GM12878 (cell line): Measurements from ENCODE around the gene ZFP64. TPM values are rescaled to one million over a fixed set of nuclear protein-coding genes. Genes with fewer than 3 reads are reported as not detected.

ENCODE experiments used
- ATAC-seq: fragments of 200-7000 bp; cut with Tn5 transposase; 3 replicates; pipeline ENCODE4 v1.9.1; 2020; ENCODE audit warnings: mild to moderate bottlenecking, moderate library complexity
- BruUV-seq: library from RNA; stranded (reverse); fragments of 400-500 nt; replicated peaks from 2 replicates; lab custom pipeline; 2021; lab: Mats Ljungman, UMichigan
- CTCF ChIA-PET: fragments of 300-600 bp; sonication (Branson Sonifier 250); formaldehyde crosslinking; extraction: SDS; loops from one replicate; lab custom pipeline; 2021; ENCODE audit warnings: inconsistent platforms; lab: Yijun Ruan, JAX
- POLR2A ChIA-PET: fragments of 350-600 bp; formaldehyde crosslinking; extraction: SDS; loops from one replicate; lab custom pipeline; 2021; ENCODE audit warnings: inconsistent platforms; lab: Charles Lee
- RAD21 ChIA-PET: fragments of 300-600 bp; sonication (Branson Sonifier 250); formaldehyde crosslinking; loops from one replicate; lab custom pipeline; 2023; ENCODE audit warnings: antibody characterized with exemption; ENCODE audit not compliant: unreplicated experiment; lab: Charles Lee
- SMC1A ChIA-PET: fragments of 300-600 bp; sonication (Branson Sonifier 250); formaldehyde crosslinking; loops from one replicate; lab custom pipeline; 2023; ENCODE audit not compliant: unreplicated experiment, uncharacterized antibody; lab: Charles Lee
- DNase-seq: peaks from one replicate; pipeline ENCODE4 v3.0.0-alpha.2; 2011; ENCODE audit warnings: low read depth, low spot score
- FAIRE-seq: peaks from 3 replicates; lab custom pipeline; 2011; peaks lifted over from hg19 to GRCh38; lab: Jason Lieb, UNC
- H2AFZ ChIP-seq: 2 replicates; pipeline ENCODE4 v1.6.0; 2011; ENCODE audit warnings: low read depth, low read length, control low read depth; ENCODE audit not compliant: control insufficient read depth
- H3K27ac ChIP-seq: 2 replicates; pipeline ENCODE4 v1.5.1; 2011; ENCODE audit warnings: control low read depth; ENCODE audit not compliant: control insufficient read depth, insufficient read depth
- H3K27me3 ChIP-seq, 2 experiments: replicated peaks in 1 of 2; 2 replicates each; pipeline versions ENCODE4 v1.6.0 to v1.6.1; 2011; ENCODE audit warnings: low read length in 1 of 2; ENCODE audit not compliant: control insufficient read depth in 2 of 2, insufficient read depth in 2 of 2
- H3K36me3 ChIP-seq, 2 experiments: 2 replicates each; pipeline ENCODE4 v1.5.1; 2011; ENCODE audit warnings: low read length in 1 of 2; ENCODE audit not compliant: control insufficient read depth in 2 of 2, insufficient read depth in 2 of 2
- H3K4me1 ChIP-seq: 2 replicates; pipeline ENCODE4 v1.6.1; 2011; ENCODE audit warnings: mild to moderate bottlenecking, low read length, moderate library complexity, mixed read lengths; ENCODE audit not compliant: control insufficient read depth, insufficient read depth
- H3K4me2 ChIP-seq: 2 replicates; pipeline ENCODE4 v1.6.0; 2011; ENCODE audit warnings: control low read depth; ENCODE audit not compliant: control insufficient read depth, insufficient read depth
- H3K4me3 ChIP-seq: fragments of 200-600 bp; sonication (generic); 2 replicates; pipeline ENCODE4 v1.5.1; 2016
- H3K79me2 ChIP-seq: 2 replicates; pipeline ENCODE4 v1.6.0; 2011; ENCODE audit warnings: low read length; ENCODE audit not compliant: control insufficient read depth, insufficient read depth
- H3K9ac ChIP-seq: 2 replicates; pipeline ENCODE4 v1.8.0; 2011; ENCODE audit warnings: low read length, control low read depth, mixed read lengths; ENCODE audit not compliant: control insufficient read depth, insufficient read depth
- H3K9me3 ChIP-seq: replicated peaks from 3 replicates; pipeline ENCODE4 v1.5.1; 2011; ENCODE audit warnings: mild to moderate bottlenecking, low read length; ENCODE audit not compliant: control insufficient read depth, insufficient read depth
- H4K20me1 ChIP-seq: 2 replicates; pipeline ENCODE4 v1.6.0; 2011; ENCODE audit not compliant: control insufficient read depth, insufficient read depth
- BCL11A ChIP-seq: IDR thresholded peaks from 2 replicates; pipeline ENCODE4 v1.6.1; 2011; ENCODE audit warnings: low read depth, low read length
- BHLHE40 ChIP-seq, 2 experiments: fragments of 450-650 bp in 1 of 2; IDR thresholded peaks; 2 replicates each; pipeline ENCODE4 v1.6.1; 2011 to 2017; ENCODE audit warnings: low read depth in 2 of 2, borderline replicate concordance in 1 of 2, improper control_type of control experiment in 1 of 2, low read length in 1 of 2, mild to moderate bottlenecking in 1 of 2
- BMI1 ChIP-seq: fragments of 450-650 bp; IDR thresholded peaks from 2 replicates; pipeline ENCODE4 v1.6.1; 2016; ENCODE audit warnings: mild to moderate bottlenecking, moderate library complexity, borderline replicate concordance
- BRCA1 ChIP-seq: IDR thresholded peaks from 2 replicates; pipeline ENCODE4 v1.6.1; 2011; ENCODE audit warnings: low read depth, low read length, improper control_type of control experiment
- CREB1 ChIP-seq: IDR thresholded peaks from 2 replicates; pipeline ENCODE4 v1.6.1; 2012; ENCODE audit warnings: low read depth, mild to moderate bottlenecking, inconsistent platforms
- DPF2 ChIP-seq: fragments of 450-650 bp; IDR thresholded peaks from 2 replicates; pipeline ENCODE4 v1.6.1; 2017; ENCODE audit warnings: mild to moderate bottlenecking
- IRF4 ChIP-seq: IDR thresholded peaks from 2 replicates; pipeline ENCODE4 v1.6.1; 2011; ENCODE audit warnings: low read depth, low read length
- KDM1A ChIP-seq: fragments of 200-600 bp; sonication (generic); IDR thresholded peaks from 2 replicates; pipeline ENCODE4 v1.6.1; 2016; ENCODE audit warnings: borderline replicate concordance
- MXI1 ChIP-seq: fragments of 150-350 bp; IDR thresholded peaks from 2 replicates; pipeline ENCODE4 v1.6.1; 2011; ENCODE audit warnings: low read depth, mild to moderate bottlenecking, inconsistent platforms, low read length, improper control_type of control experiment
- NR2C1 ChIP-seq: fragments of 450-650 bp; IDR thresholded peaks from 2 replicates; pipeline ENCODE4 v1.6.1; 2017; ENCODE audit warnings: antibody characterized with exemption, mild to moderate bottlenecking, moderate library complexity
- RELA ChIP-seq: fragments of 450-650 bp; IDR thresholded peaks from 2 replicates; pipeline ENCODE4 v1.8.0; 2014; ENCODE audit warnings: borderline replicate concordance; ENCODE audit not compliant: partially characterized antibody
- RFX5 ChIP-seq: IDR thresholded peaks from 2 replicates; pipeline ENCODE4 v1.6.1; 2011; ENCODE audit warnings: low read depth, low read length, improper control_type of control experiment
- SMC3 ChIP-seq: IDR thresholded peaks from 2 replicates; pipeline ENCODE4 v1.6.1; 2011; ENCODE audit warnings: low read length, improper control_type of control experiment, borderline replicate concordance
- YBX1 ChIP-seq: fragments of 450-650 bp; IDR thresholded peaks from 2 replicates; pipeline ENCODE4 v1.6.1; 2016; ENCODE audit warnings: antibody characterized with exemption
- WGBS: methylation state at CpG from one replicate; pipeline ENCODE4 v1.1.6; 2016; ENCODE audit warnings: low lambda C conversion rate; ENCODE audit not compliant: insufficient replicate concordance, insufficient coverage; ENCODE audit errors: missing lambda C conversion rate; 5-methylcytosine and 5-hydroxymethylcytosine counted together
- in situ Hi-C: fragments of 300-500 bp; cut with MboI; formaldehyde crosslinking; loops from 9 replicates; pipeline ENCODE4 v1.14.3; 2018; ENCODE audit warnings: mixed read lengths
- intact Hi-C: fragments of 100-400 bp; cut with micrococcal nuclease; formaldehyde crosslinking; loops from one replicate; pipeline ENCODE4 v1.14.2; 2022; ENCODE audit not compliant: unreplicated experiment
- polyA plus RNA-seq, 11 experiments: library from polyadenylated mRNA; depleted of rRNA in 4 of 11; unstranded in 6 of 11; stranded (reverse) in 5 of 11; fragments of >200 nt; fragmentation: Nextera tagmentation in 4 of 11; fragmentation: Illumina TruSeq in 1 of 11; extraction: Ambion mirVana in 4 of 11; extraction: Trizol in 1 of 11; gene quantifications; 1 replicate in 1 of 11; 2 replicates in 10 of 11; pipeline versions ENCODE4 v1.2.1 to v1.2.3, GENCODE V29; 2011 to 2016; ENCODE audit warnings: inconsistent platforms in 2 of 11, missing spikeins in 2 of 11, low read depth in 1 of 11
- total RNA-seq, 4 experiments: library from RNA; depleted of rRNA in 3 of 4; stranded (reverse); fragments of >200 nt in 3 of 4; fragmentation: Illumina TruSeq in 1 of 4; extraction: Trizol in 1 of 4; gene quantifications; 2 replicates each; pipeline versions ENCODE4 v1.2.1 to v1.2.3, GENCODE V29; 2013 to 2021
- TF ChIP-seq, protein P1 (sequence below): fragments of 450-650 bp; IDR thresholded peaks from 2 replicates; pipeline ENCODE4 v1.6.1; 2017; ENCODE audit warnings: antibody characterized with exemption, mild to moderate bottlenecking, moderate library complexity
- TF ChIP-seq, protein P2 (sequence below): IDR thresholded peaks from 2 replicates; pipeline ENCODE4 v1.6.1; 2011; ENCODE audit warnings: borderline replicate concordance, low read depth, mild to moderate bottlenecking, moderate library complexity, low read length; ENCODE audit not compliant: insufficient read depth, poor library complexity, severe bottlenecking
- TF ChIP-seq, protein P3 (sequence below): fragments of 450-650 bp; IDR thresholded peaks from 2 replicates; pipeline ENCODE4 v1.6.1; 2016; ENCODE audit warnings: mild to moderate bottlenecking
- TF ChIP-seq, protein P4 (sequence below): fragments of 450-650 bp; conservative IDR thresholded peaks from 2 replicates; pipeline ENCODE4 v1.6.1; 2017; ENCODE audit warnings: mild to moderate bottlenecking, moderate library complexity

Gene ZFP64
- total and polyA plus RNA-seq, 10 of the 15 experiments (the other 5 are each of a cell fraction or from before 2014, with no cell fraction given) = 2.3 to 21.8 (median 11.8) TPM

DNA sequence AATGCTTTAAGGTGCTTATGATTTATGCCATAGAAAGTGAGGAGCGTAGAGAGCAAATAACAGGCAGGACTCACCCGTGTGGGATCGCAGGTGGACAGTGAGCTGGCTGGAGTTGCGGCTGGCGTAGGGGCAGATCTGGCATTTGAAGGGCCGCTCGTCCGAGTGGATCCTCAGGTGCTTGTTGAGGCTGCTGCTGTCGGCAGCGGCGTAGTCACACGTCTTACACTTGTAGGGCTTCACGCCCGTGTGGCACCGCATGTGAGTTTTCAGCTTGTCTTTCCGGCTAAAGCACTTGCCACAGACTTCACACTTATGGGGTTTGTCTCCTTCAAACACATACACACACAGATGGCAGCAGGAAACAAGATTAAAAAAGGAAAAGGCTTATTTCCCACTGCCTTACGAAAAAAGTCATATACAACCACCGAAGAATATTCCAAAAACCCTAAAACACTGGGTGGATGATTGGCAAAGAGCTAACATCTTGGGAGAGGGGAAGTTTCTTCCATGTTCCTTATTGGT is 31.5 kb downstream of the ZFP64 start:
- Histone ChIP-seq H3K4me3 (no peak overlapping the region), H2AFZ (no peak overlapping the region), H3K36me3 (peaks cover 6 to 22% of the 10 kb centered on the region in 2 experiments), H3K9ac (no peak overlapping the region), H3K4me2 (no peak overlapping the region), H4K20me1 (no peaks in the 10 kb centered on the region), H3K27me3 (no peaks in the 10 kb centered on the region), H3K79me2 (no peaks in the 10 kb centered on the region)
- CTCF ChIA-PET = no interaction called here
- in situ Hi-C loops = loop anchor here (25.0 kb wide), 1 partner anchor 748 kb away; no protein-coding TSS in a partner anchor
- intact Hi-C loops = no loop called here
- WGBS = 96% methylated on average over 18 of the region's 18 CpGs
- no peak for ATAC-seq
- TF ChIP-seq BRCA1 = no peak
- no peak for TF ChIP-seq KDM1A
- TF ChIP-seq NR2C1 = no peak
- no peak for TF ChIP-seq YBX1
- TF ChIP-seq RFX5 = no peak
- TF ChIP-seq SMC3 = no peak
- TF ChIP-seq, protein P1, sequence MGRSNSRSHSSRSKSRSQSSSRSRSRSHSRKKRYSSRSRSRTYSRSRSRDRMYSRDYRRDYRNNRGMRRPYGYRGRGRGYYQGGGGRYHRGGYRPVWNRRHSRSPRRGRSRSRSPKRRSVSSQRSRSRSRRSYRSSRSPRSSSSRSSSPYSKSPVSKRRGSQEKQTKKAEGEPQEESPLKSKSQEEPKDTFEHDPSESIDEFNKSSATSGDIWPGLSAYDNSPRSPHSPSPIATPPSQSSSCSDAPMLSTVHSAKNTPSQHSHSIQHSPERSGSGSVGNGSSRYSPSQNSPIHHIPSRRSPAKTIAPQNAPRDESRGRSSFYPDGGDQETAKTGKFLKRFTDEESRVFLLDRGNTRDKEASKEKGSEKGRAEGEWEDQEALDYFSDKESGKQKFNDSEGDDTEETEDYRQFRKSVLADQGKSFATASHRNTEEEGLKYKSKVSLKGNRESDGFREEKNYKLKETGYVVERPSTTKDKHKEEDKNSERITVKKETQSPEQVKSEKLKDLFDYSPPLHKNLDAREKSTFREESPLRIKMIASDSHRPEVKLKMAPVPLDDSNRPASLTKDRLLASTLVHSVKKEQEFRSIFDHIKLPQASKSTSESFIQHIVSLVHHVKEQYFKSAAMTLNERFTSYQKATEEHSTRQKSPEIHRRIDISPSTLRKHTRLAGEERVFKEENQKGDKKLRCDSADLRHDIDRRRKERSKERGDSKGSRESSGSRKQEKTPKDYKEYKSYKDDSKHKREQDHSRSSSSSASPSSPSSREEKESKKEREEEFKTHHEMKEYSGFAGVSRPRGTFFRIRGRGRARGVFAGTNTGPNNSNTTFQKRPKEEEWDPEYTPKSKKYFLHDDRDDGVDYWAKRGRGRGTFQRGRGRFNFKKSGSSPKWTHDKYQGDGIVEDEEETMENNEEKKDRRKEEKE = no peak
- TF ChIP-seq, protein P2, sequence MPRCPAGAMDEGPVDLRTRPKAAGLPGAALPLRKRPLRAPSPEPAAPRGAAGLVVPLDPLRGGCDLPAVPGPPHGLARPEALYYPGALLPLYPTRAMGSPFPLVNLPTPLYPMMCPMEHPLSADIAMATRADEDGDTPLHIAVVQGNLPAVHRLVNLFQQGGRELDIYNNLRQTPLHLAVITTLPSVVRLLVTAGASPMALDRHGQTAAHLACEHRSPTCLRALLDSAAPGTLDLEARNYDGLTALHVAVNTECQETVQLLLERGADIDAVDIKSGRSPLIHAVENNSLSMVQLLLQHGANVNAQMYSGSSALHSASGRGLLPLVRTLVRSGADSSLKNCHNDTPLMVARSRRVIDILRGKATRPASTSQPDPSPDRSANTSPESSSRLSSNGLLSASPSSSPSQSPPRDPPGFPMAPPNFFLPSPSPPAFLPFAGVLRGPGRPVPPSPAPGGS = no peak
- no peak for TF ChIP-seq CREB1
- TF ChIP-seq BMI1 = no peak
- no peak for TF ChIP-seq IRF4
- no peak for TF ChIP-seq RELA
- TF ChIP-seq DPF2 = no peak
- no peak for TF ChIP-seq BCL11A
- TF ChIP-seq MXI1 = no peak
- TF ChIP-seq BHLHE40 (IDR thresholded peaks at IDR 0.05; ENCODE audit: borderline replicate concordance in 1 of 2, low read depth in 2 of 2, low read length in 1 of 2) = no peak
- TF ChIP-seq, protein P3, sequence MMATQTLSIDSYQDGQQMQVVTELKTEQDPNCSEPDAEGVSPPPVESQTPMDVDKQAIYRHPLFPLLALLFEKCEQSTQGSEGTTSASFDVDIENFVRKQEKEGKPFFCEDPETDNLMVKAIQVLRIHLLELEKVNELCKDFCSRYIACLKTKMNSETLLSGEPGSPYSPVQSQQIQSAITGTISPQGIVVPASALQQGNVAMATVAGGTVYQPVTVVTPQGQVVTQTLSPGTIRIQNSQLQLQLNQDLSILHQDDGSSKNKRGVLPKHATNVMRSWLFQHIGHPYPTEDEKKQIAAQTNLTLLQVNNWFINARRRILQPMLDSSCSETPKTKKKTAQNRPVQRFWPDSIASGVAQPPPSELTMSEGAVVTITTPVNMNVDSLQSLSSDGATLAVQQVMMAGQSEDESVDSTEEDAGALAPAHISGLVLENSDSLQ = no peak
- TF ChIP-seq, protein P4, sequence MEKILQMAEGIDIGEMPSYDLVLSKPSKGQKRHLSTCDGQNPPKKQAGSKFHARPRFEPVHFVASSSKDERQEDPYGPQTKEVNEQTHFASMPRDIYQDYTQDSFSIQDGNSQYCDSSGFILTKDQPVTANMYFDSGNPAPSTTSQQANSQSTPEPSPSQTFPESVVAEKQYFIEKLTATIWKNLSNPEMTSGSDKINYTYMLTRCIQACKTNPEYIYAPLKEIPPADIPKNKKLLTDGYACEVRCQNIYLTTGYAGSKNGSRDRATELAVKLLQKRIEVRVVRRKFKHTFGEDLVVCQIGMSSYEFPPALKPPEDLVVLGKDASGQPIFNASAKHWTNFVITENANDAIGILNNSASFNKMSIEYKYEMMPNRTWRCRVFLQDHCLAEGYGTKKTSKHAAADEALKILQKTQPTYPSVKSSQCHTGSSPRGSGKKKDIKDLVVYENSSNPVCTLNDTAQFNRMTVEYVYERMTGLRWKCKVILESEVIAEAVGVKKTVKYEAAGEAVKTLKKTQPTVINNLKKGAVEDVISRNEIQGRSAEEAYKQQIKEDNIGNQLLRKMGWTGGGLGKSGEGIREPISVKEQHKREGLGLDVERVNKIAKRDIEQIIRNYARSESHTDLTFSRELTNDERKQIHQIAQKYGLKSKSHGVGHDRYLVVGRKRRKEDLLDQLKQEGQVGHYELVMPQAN = no peak
- TF ChIP-seq, all 136 proteins: peak for 0
- ChIA-PET SMC1A (interaction anchor here (1.3 to 1.9 kb wide), 3 partner anchors 19 to 70 kb away, joined by 3 to 6 read pairs (median 5); no protein-coding TSS in a partner anchor), POLR2A (no interaction called here), RAD21 (no interaction called here)
- H3K4me1 ChIP-seq = no peaks in the 10 kb centered on the region
- FAIRE-seq (no peak), DNase-seq (no peak)
- no peak overlapping the region for H3K27ac ChIP-seq
- no TSS peak for BruUV-seq
- peaks cover 8% of the 10 kb centered on the region; the same call in 2 of the 3 replicates for H3K9me3 ChIP-seq
